Activated CD8-positive, alpha-beta memory T cell treated with anti-CD3 and anti-CD28 coated beads, Interleukin-2, amount 50 U/mL, for 48 hours (primary cell): ENCODE data around the gene WDR48.
A peak's percentile ranks its signal among the peaks of the same experiment; 100 is the strongest.
"Not testable (repeated sequence)": the region's sequence is repeated elsewhere in the genome, so short reads cannot be mapped to it uniquely, and the experiment has no call there.

ENCODE experiments used
- DNase-seq: peaks from one replicate; pipeline ENCODE4 v3.0.0-alpha.2; 2020

Gene WDR48

DNA sequence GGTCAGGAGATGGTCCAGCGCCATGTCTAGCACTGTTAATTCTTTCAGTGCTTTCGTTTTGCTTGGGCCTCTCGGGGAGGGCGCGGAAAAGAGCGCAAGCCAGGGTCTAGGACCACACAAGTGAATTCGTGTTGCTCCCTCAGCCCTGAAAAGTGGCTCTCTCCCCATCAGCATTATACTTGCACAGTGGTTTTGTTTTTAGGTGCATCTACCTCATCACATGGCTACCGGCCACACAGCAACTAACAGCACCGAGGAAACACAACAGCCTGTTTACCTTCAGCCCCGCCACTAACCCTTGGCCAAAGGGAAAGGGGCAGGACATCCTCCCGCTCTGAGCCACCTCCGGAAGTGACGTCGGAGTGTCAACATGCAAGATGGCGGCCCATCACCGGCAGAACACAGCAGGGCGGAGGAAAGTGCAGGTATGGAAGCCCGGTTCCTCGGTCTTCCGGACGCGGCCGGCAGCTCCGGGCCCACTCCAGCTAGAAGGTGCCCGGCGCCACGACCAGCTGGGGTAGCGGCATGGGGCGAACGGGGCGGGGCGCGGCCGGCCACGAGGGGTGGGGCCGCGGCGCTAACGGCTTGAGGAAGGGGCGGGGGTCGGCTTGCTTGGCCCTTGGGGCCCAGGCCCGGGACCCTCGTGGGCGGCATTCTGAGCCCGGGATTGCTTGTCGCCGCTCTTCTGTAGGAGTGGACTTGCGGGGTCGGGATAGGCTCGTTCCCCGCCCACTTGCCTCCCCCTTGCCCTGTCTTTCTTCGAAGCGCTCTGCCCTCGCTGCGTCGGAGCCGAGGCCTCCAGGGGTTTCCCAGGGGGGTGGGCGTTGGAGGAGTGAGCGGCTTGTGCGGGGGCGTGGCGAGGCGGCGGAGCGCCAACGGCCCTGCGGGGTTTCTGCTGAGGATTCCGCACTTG, at the start of gene WDR48, which contains the start of gene SCN11A:
Gene WDR48 (plus strand): TSS at position 368 of the 913 bp plus-strand sequence. CDS start 10 bp downstream, at position 378.
Gene SCN11A (minus strand): TSS at position 296 of the 913 bp plus-strand sequence. CDS start 101,582 bp downstream, outside the sequence.
- peak; percentile 94 for DNase-seq

DNA sequence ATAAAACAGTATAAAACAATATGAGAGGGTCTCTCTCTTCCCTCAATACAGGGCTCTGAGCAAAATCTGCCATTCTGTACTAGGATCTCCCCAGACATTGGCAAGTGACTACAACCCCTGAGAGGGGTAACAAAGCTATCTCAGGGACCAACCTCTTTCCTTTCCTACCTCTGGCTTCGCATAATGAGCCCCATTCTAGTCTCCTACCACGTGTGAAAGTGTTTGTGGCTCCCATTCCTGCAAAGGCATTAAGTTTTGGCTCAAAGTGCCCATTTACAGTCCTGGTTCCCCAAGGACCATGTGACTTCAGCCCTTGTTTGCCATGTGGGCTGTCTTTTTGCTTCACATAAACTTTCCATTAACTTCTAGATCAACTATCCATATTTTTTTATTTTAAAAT, 46.5 kb upstream of the WDR48 start:
- DNase-seq, result no peak

DNA sequence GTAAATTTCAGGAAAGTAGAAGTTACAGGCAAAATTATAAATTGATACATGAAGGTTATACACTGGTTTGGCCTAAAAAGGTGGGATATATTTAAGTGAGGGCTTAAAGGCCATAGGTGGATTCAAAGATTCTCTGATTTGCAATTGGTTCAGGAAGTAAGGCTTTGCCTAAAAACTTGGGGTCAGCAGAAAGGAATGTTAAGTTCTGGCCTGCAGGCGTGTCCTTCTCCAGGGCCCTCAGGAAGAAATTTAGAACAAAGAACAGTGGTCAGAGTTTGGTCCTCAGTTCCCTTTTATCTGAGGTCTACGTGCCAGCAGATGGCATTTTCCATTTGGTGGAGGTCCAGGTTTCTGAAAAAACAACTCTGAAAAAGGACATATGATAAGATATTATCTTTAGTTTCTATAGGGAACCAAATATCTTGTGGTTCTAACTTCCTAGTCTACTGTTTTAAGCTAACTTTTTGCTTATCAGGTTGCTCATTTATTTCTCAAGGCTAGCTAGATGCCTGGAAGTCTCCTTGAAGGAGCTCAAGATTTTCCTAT, 40.6 kb upstream of the WDR48 start:
- no peak for DNase-seq

DNA sequence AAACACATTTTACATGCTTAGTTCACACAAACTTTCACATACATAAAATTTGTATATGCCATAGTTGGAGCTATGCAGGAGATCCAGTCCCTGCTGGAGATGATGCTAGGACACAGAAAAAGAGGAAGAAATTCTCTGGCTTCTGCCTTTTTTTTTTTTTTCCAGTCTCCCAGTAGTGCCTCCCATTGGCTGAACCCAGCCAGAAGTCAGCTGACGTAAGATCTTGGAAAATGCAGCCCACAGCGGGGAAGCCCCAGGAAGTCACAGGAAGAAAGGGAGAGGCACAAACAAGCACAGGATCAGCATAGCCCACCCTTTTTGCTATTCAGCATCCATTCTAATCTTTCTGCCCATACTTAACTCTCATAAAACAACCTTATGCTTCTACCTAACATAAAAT, 38.5 kb upstream of the WDR48 start:
- DNase-seq, result no peak

DNA sequence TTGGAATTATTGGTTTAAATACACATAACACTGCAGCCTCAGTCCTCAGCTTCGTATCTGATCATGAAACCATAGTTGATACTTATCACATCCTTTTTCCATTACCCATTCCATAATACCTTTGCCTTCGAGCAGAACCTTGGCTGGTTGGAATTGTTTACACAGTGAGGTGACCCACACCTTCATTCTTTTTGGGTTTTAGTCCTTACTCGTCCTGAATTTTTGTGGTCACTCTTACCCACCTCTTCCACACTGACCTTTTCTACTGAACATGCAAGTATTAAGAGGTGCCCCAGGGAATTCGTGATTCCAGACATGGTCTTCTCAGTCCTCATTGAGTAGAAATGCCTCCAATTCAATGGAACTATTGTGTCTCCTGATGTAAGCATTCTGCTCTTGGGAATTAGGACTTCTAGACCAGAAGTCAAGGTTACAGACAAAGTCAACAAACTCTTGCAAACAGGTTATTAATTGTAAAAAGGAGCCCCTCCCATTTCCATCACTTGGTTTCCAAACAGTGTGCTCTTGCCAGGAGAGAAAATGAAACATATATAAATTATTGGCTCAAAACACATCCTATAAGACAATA, 37.8 kb upstream of the WDR48 start:
- no peak for DNase-seq

DNA sequence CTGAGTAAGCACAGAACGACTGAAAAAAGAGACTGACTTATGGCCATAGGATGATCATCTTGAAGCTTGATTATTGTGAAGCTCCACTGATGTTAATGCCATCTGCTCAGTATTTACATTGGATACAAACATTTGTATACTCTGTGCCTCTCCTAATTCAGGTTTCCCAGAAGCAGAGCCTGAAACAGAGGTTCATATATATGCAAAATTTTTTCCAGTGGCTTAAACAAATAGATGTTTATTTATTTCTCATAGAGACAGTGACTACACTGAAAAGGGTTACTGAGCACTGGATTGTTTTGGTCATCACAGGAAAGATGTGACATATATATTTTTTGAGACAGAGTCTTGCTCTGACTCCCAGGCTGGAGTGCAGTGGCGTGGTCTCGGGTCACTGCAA, 36.4 kb upstream of the WDR48 start:
- no peak for DNase-seq

DNA sequence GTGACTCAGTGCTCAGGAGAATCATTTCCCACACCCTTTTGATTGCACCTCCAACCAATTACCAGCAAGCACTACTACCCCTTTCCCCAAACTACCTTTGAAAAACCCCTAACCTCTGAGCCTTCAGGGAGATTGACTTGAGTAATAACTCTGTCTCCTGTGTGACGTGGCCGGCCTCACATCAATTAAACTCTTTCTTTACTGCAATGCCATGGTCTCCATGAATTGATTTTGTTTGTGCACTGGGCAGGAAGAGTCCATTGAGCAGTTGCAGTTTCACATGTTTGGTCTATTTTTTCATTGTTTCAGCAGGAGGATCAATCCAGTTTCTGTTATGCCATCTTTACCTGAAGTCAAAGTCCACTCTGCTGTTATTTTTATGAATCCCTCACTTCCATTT, 32.5 kb upstream of the WDR48 start:
- DNase-seq, result no peak

DNA sequence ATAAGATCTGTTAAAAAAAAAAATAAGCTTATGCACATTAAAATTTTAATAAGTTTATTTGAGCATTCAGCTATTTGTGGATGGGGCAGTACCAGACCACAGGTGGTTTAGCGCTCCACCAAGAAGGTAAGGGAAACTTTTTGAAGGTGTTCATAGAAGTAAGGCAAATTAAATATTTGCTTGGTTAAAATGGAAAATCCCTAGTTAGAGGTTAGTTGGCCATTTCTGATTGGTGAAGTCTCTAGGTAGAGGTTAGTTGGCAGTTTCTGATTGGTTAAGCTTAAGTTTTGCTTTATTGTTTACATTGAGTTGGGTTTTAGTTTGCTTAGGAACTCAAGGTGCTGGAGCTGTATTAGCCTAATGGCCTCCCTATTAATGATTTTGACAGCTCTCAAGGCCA, 30.8 kb upstream of the WDR48 start:
- no peak for DNase-seq

DNA sequence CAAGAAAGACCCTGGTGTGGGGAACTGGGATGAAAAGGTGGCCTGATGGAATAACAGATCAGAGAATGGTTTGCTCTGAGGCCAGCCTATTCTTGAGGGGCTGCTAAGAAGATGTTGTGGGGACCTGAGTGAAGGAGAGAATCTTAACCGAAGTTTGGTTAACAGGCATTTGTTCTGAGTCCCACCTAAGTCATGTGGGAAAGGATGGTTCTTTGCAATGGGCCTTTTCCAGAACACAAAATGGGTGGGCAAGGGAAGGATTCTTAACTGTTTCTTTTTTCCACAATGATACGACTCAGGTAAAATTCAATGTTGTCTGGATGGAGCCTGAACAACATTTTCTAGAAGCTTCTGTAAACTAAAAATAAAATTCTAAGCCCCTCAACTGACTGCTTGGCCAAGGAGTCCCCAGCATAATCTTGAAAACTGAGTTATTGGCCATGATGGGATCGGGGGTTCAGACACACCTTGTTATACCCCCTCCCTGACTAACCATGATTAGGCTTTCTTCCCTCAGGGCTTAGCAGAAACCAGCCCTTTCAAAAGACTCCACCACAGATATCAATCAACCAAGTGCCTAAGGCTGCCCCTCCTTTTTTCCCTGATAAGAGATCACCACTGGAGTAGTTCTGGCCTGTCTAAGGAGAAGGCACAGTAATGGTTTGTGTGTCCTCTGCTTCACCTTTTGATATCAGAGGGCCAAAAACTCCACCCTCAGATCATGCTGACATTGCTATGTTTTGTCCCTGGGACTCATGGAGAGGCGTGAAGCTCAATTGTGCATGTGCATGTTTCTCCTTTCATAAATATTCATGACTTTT, 30.1 kb upstream of the WDR48 start:
- no peak for DNase-seq

DNA sequence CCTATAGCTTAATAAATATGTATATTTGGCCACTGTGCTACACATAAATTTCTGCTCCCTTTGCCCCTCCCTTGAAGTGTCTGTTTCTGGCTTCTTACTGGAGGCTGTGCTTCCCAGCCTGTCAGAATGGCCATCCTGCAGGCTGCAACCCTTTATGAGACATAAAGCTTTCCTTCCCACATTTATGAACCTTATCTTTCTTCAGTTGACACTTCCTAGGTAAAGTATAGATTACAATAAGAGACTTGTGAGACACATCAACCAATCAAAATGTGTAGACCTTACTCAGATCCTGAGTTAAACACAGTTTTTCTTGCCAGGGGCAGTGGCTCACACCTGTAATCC, 29.6 kb upstream of the WDR48 start:
- no peak for DNase-seq

DNA sequence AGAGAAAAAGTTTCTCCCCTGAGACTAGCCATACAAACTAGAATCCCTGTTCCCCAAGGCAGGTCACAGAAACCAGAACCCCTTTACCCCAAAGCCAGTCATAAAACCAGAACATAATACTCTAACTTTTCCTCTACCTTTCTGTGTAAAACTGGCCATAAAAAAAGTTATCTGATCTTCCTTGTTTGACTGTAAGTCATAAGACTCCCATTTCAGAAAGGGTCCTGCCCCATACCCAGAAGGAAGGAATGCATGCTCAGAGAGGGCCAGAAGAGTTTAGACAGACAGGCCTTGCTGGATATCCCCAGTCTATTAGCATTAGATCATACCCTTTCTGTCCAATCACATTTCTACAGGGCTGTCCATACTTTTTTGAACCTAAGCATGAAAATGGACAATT, 27.3 kb upstream of the WDR48 start:
- DNase-seq, result no peak

DNA sequence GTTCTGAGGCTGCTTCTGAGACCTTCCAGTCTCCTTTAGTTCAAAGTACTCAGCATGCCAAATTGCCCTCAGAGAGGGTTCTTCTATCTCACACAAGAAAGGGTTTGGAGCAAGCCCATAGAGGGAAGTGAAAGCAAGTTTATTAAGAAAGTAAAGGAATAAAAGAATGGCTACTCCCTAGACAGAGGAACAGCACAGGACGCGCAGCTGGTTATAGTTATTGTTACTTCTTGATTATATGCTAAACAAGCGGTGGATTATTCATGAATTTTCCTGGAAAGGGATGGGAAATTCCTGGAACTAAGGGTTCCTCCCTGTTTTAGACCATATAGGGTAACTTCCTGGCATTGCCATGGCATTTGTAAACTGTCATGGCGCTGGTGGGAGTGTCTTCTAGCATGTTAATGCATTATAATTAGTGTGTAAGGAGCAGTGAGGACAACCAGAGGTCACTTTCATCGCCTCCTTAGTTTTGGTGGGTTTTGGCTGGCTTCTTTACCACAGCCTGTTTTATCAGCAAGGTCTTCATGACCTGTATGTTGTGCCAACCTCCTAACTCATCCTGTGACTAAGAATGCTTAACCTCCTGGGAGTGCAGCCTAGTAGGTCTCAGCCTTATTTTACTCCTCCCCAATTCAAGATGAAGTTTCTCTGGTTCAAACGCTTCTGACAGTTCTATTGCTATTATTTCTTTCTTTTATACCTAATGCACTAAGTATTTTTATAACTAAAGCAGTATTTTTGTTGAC, 26.4 kb upstream of the WDR48 start:
- no peak for DNase-seq

DNA sequence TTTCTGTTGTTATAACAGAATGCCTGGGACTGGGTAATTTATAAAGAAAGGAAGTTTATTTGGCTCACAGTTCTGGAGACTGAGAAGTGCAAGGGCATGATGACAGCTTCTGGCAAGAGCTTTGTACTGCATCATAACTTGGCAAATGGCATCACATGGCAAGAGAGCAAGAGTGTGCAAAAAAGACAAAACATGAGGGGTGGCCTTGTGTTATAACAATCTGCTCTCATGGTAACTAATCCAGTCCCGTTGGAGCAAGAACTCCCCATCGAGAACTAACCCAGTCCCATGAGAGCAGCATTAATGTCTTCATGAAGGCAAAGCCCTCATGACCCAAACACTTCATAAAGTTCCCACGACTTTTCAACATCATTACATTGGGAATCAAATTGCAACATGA, 23.3 kb upstream of the WDR48 start:
- DNase-seq, result no peak

DNA sequence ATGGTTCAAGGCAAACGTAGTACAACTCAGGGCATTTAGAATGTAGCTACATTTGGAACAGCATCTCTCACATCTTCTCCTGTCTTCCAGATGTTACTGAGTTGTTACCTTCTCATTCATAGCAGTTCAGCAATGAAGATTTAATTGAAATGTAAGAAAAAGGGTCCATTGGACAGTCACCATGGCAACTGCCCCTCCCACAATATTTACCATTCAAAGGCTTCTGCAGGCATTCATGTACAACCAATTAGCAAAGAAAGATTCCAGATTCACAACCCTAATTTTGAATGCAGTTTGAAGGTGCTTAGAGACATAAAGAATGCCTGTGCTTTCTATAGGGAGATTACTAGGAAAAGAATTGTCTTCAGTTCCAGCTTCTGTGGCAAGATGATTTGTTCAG, 22.3 kb upstream of the WDR48 start:
- DNase-seq, result no peak

DNA sequence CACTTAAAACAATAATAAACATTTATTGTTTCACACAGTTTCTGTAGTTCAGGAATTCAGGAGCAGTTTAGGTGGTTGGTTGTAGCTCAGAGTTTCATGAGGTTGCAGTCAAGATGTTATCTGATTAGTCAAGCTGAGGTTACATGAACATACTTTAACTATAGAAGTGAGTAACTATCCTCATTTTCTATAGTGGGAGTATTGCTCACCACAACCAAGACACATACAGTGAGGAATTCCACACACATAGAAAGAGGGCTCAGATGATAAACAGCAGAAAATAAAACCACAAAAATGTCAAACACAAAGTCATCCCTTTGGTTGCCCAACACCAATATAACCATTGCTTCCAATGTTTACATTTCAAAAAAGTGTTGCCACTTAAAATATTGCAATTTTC, 13.7 kb upstream of the WDR48 start:
- no peak for DNase-seq

DNA sequence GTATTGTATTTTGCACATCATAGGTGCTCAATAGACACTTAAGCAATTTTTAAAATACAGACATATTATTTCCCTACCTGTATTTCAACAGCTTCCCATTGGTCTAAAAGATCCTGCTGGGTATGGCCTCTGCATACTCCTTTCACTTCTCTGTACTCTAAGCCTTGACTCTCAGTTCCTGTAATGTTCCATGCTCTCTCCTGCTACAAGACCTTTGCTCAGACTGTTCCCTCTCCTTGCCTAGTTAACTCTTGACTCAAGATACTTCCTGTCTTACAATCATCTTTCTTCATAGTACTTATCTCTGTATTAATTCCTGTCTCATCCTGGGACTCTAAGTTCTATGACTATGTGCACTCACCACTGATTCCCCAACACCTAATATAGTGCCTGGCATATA, 1.8 kb upstream of the WDR48 start:
- DNase-seq, result no peak

DNA sequence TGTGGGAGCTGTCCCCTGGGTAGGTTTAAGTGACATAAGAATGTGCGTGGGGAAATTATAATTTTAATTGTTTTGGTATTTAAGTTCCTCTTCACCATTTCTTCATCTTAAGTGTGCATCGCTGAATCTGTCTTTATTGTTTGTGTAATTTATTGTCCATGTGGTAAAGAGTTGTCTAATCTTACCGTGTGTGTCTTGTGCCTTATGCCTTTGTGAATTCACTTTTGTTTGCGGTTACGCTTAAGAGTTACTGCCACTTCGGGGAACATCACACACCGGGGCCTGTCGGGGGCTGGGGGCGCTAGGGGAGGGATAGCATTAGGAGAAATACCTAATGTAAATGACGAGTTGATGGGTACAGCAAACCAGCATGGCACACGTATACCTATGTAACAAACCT, 767 bp downstream of the WDR48 start:
- no peak for DNase-seq

DNA sequence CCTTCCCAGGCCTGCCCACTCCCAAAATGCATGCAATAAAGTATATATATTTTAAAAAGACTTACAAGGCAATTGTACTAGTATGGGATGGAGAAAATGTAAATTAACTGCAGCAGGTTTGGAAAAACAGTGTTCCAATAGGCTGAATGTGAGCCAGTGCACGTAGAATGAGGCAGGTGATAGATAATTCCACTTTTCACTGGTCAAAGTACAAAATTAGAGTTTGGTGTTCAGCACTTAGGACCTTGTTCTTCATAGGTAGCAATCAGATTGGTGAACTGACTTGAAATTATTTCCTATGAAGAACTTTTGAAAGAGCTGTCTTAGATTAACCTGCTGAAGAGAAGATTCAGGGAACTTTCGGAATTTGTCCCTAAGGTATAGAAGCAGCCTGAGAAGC, 1.9 kb downstream of the WDR48 start:
- no peak for DNase-seq

DNA sequence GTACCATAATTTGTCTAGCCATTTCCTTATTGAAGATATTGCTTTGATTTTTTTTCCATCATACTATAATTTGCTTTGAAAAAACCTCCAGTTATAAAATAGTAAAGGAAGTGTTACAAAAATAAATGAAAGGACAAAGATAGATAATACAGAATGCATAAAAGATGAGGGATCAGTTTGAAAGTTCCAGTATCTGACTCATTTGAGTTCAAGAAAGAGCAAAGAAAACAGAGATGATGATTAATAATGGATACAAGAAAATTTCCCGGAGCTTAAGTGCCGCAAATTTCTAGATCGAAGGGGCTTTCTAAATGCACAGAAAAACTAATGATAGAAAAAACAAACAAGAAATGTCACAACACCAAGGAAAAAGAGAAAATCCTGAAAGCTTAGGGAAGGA, 4.3 kb downstream of the WDR48 start:
- DNase-seq, result no peak

DNA sequence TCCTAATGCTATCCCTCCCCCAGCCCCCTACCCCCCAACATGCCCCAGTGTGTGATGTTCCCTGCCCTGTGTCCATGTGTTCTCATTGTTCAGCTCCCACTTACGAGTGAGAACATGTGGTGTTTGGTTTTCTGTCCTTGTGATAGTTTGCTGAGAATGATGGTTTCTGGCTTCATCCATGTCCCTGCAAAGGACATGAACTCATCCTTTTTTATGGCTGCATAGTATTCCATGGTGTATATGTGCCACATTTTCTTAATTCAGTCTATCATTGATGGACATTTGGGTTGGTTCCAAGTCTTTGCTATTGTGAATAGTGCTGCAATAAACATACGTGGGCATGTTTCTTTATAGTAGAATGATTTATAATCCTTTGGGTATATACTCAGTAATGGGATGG, 9.4 kb downstream of the WDR48 start:
- DNase-seq, result not testable (repeated sequence)

DNA sequence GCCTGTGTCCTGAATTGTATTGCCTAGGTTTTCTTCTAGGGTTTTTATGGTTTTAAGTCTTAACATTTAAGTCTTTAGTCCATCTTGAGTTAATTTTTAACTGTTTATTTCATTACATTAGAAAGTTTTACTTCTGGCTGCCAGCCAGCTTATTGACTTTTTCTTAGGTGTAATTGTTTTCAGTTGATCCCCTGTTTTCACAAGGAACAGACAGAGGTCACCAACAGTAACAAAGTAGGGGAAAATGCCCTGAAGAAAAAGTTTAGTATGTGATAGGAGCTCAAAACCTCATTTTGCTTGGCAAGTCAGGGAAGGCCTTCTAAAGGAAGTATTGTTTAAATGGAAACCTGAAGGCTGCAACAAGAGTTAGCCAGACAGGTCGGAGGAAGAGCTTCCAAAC, 10.4 kb downstream of the WDR48 start:
- DNase-seq, result no peak

DNA sequence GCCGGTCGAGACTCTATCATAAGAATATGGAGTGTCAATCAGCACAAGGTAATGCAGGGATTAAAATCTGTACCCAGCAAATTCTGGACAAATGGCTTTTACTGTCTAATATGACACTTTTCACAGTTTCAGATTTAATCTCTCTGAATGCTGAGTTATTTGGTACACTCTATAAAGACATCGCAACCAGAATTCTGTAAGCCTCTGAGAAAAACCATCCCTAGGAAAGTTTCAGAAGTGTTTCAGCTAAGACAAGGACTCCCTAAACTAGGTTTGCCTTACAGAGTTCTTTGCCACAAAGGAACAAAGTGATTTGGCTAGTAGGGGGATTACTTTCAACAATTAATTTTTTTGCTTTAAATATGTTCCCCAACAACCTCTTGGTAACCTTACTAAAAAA, 11.3 kb downstream of the WDR48 start:
- DNase-seq, result no peak

DNA sequence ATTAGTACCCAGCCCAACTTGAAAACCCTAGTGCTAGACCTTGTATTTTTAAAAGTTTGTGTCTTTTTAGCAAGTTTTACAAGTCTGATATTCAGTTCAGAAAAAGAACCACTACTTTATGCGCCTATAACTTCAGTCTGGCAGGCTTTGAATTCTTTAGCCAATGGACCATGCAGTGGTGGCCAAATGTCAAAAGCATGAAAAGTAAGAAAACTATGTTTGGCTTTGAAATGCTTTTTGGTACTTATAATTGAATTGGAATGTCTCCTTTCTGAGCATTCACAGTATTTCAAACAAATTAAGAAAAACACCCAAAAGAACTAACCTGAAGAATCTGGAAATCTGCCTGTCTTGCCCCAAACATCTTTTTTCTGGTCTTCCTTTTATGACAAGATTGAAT, 12.8 kb downstream of the WDR48 start:
- no peak for DNase-seq
